Raji (cell line): ENCODE measurements around the gene SLFN11.

Experiments
- POLR2A ChIP-seq: IDR thresholded peaks from 2 replicates; pipeline ENCODE4 v1.6.1; 2011; ENCODE audit warnings: low read depth, low read length, control low read depth; ENCODE audit not compliant: insufficient read depth

SLFN11 gene

DNA sequence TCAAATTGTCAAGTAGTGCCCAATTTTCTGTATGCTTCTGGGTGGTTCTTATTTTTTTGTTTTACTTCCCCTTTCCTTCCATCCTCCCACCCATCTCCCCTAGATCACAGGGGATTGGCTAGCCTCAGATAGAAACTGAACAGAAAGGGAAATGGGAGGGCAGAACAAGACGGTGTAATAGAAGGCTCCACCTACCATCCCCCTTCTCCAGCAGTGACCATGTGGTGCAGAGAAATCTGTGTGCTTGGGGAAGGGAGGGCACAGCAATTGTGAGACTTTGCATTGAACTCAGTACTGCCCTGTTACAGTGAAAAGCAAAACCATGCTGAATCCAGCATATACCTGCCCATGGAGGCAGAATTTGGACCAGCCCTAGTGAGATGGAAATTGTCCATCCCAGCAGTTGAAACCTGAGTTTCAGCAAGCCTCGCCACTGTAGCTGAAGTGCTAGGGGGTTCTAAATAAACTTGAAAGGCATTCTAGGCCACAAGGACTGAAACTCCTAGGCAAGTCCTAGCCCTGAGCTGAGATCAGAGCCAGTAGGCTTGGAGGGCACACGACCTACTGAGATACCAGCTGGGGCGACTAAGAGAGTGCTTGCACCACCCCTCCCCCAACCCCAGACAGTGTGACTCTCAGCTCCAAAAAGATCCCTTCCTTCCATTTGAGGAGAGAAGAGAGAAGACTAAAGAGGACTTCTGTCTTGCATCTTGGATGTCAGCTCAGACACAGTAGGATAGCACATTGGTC is 5.2 kb downstream of the SLFN11 start:
- TF ChIP-seq POLR2A, result peak; percentile 67

- TF ChIP-seq POLR2A, result no peak
Observed at GRCh38 chr17:35361027-35361426, 12.4 kb downstream of the SLFN11 start.

GRCh38 chr17:35359398-35359797 is 14.0 kb downstream of the SLFN11 start:
- TF ChIP-seq POLR2A, result no peak

DNA sequence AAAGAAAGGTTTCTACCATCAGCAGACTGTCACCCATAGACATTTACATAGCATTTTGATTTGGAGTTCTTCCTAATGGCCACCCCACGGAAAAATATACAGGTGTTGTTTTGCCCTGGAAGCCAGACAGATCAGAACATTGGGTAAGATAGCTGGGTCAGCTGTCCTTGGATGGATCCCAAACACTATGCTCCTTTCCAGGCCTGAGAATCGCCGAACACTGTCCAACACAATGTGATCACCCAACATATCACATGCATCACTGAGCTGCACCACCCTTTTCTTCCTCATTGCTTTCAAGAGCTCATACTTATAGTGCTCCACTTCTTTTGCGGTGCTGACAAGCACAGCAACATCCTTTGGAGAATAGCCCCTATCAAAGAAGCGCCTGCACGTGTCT is 21.1 kb downstream of the SLFN11 start:
- TF ChIP-seq POLR2A, result no peak

DNA sequence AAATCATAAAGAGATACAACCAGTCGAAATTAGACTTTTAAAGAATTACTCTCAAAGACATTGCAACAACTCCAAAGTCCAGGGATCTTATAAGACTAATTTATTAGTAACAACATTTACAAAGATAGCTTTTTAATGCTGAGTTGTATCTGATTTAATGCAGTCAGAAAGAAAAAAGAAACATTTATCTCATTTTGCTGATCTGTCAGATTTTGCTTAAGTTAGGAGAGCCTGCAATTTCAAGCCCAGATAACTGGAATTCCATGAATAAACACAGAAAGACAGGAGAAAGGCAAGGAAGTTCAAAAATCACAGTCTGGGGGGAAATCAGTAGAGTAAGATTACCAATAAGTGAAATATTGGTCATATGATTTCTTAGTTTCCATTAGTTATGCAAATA is 22.9 kb downstream of the SLFN11 start:
- no peak for TF ChIP-seq POLR2A

DNA sequence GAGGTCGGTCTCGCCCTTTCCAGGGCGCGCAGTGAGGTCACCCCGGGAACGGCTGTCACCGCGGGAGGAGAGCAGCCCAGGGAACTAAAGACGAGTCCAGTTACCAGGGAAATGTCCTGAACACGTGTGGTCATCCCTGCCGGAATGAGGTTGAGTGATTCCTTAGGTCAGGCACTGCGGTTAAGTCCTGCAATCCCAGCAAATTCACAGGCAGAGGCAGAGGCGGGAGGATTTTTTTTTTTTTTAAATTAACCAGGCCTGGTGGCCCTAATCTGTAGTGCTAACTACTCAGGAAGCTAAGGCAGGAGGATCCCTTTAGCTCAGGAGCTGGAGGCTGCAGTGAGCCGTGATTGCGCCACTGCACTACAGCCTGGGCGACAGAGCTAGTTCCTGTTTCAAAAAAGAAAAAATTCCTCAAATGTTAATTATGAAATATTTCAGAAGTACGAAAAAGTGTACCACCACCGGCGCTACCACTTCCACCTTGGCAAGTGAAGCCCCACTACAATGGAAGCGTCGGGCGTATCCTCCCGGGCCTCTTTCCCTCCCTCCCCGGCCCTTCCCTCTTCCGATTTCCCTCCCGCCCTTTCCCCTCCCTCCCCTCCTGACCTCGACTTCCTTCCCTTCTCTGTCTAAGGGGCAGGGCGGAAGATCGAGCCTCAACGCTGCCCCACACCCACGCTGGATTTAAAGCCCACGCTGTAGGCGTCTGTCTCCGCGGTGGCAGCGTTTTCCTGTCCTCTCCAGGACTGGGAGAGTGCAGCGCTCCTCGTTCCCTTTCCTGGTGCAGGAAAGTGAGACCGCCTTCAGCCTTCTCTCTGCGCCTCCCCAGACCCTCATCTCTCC is 27.3 kb downstream of the SLFN11 start:
- no peak for TF ChIP-seq POLR2A

- TF ChIP-seq POLR2A, result no peak
Observed at GRCh38 chr17:35345445-35345925, 27.9 kb downstream of the SLFN11 start.

GRCh38 chr17:35344262-35344661 is 29.2 kb downstream of the SLFN11 start:
- no peak for TF ChIP-seq POLR2A

DNA sequence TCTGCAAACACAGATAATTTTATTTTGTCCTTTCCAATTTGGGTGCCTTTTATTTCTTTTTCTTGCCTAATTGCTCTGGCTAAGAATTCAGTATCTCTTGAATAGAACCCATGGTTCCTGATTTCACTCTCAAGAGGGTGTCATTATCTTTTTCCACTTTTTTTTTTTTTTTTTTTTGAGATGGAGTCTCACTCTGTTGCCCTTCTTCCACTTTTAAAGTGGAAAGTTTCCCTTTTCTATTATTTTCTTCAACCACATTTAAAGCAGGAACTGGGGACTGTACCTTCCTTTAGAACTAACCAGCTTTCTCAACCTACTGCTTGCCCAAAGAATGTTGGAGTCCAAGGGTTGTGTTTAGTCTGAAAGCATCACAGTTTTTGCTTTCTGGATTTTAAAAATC is 31.1 kb downstream of the SLFN11 start:
- TF ChIP-seq POLR2A, result no peak

GRCh38 chr17:35341411-35341992 is 31.9 kb downstream of the SLFN11 start:
- TF ChIP-seq POLR2A, result no peak

DNA sequence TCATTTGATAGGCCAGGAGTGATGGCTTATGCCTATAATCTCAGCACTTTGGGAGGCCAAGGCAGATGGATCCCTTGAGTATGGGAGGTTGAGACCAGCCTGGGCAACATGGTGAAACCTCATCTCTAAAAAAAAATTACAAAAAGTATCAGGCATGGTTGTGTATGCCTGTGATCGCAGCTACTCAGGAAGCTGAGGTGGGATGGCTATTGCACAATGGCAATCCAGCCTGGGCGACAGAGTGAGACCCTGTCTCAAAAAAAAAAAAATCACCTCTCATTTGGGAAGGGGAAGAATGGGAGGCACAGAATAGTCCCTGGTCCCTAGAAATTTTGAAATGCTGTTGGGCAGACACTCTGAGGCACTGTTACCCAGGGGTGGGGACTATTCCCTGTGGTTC is 35.2 kb downstream of the SLFN11 start:
- TF ChIP-seq POLR2A, result no peak

DNA sequence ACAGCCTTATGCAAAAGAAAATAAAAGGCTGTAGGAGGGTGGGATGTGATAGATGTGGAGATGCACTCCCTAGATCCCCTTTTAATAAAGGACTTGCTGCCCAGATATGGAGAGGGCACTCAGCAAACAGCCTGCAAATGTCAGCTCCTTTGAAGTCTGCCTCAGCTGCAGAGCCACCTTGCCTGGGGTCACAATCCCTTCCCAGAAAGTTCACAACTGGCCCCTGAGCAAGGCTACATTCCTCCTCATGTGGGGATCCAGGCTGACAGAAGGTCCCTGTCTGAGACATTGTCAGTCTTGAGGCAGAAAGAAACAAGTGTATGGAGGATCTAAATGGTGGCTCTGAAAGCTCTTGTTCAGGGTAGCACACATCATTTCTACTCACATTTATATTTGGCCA is 36.1 kb downstream of the SLFN11 start:
- no peak for TF ChIP-seq POLR2A

GRCh38 chr17:35322749-35323148 is 50.7 kb downstream of the SLFN11 start:
- no peak for TF ChIP-seq POLR2A

GRCh38 chr17:35315971-35316370 is 57.5 kb downstream of the SLFN11 start:
- no peak for TF ChIP-seq POLR2A

DNA sequence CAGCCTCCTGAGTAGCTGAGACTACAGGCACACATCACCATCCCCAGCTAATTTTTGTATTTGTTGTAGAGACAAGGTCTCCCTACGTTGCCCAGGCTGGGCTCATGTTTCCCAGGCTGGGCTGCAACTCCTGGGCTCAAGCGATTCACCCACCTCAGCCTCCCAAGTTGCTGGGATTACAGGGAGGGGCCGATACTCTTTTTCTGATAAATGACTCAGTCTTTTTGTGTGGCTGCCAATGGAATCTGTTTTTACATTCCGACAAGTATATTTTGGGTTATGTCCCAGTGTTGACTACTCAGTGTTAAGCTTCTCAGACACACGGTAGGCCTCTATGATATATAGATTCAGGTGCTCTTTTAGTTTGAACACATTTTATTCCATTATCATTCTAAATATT is 58.1 kb downstream of the SLFN11 start:
- no peak for TF ChIP-seq POLR2A

DNA sequence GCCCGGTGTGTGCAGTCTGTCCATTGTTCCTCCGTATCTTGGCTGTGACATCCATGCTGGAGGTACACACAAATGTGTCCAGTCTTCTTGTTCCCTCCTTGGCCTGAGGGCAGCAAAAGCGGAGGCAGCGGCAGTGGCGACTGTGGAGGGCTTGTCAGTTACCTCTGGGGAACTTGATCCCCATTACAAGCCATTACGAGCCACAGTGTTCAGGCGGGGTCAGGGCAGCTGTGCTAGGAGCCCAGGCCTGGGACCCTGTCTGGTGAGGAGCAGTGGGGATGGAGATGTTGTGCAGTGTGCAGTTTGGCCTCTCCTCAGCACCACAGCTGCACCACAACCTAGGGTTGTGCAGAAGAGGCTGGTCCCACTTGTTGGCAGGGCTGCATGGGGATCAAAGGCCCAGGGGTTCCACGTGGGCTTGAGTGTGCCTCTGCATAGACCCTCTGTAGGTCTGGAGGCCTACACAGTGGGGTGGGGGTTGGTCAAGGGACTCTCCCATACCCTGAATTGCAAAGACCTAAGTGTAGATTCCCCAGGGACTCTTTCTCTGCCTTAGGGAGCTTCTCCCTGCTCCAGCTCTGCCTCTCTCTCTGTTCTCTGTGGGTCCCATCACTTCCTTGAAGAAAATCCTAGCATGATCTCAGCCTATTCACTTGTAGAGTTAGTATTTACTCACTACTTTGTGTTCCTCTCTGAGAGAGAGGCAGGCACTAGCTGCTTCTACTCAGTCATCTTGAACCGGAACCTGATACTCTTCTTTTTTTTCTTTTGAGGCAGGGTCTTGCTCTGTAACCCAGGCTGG is 58.8 kb downstream of the SLFN11 start:
- no peak for TF ChIP-seq POLR2A
